GM12878 (cell line): ENCODE data around the gene SLC45A2. TPM values are rescaled to one million over a fixed set of nuclear protein-coding genes. Genes with fewer than 3 reads are reported as not detected.

ENCODE experiments used
- ATAC-seq: fragments of 200-7000 bp; cut with Tn5 transposase; 3 replicates; pipeline ENCODE4 v1.9.1; 2020; ENCODE audit warnings: mild to moderate bottlenecking, moderate library complexity
- BruUV-seq: library from RNA; stranded (reverse); fragments of 400-500 nt; replicated peaks from 2 replicates; lab custom pipeline; 2021; lab: Mats Ljungman, UMichigan
- CTCF ChIA-PET: fragments of 300-600 bp; sonication (Branson Sonifier 250); formaldehyde crosslinking; extraction: SDS; loops from one replicate; lab custom pipeline; 2021; ENCODE audit warnings: inconsistent platforms; lab: Yijun Ruan, JAX
- POLR2A ChIA-PET: fragments of 350-600 bp; formaldehyde crosslinking; extraction: SDS; loops from one replicate; lab custom pipeline; 2021; ENCODE audit warnings: inconsistent platforms; lab: Charles Lee
- RAD21 ChIA-PET: fragments of 300-600 bp; sonication (Branson Sonifier 250); formaldehyde crosslinking; loops from one replicate; lab custom pipeline; 2023; ENCODE audit warnings: antibody characterized with exemption; ENCODE audit not compliant: unreplicated experiment; lab: Charles Lee
- SMC1A ChIA-PET: fragments of 300-600 bp; sonication (Branson Sonifier 250); formaldehyde crosslinking; loops from one replicate; lab custom pipeline; 2023; ENCODE audit not compliant: unreplicated experiment, uncharacterized antibody; lab: Charles Lee
- DNase-seq: peaks from one replicate; pipeline ENCODE4 v3.0.0-alpha.2; 2011; ENCODE audit warnings: low read depth, low spot score
- FAIRE-seq: peaks from 3 replicates; lab custom pipeline; 2011; peaks lifted over from hg19 to GRCh38; lab: Jason Lieb, UNC
- H2AFZ ChIP-seq: 2 replicates; pipeline ENCODE4 v1.6.0; 2011; ENCODE audit warnings: low read depth, low read length, control low read depth; ENCODE audit not compliant: control insufficient read depth
- H3K27ac ChIP-seq: 2 replicates; pipeline ENCODE4 v1.5.1; 2011; ENCODE audit warnings: control low read depth; ENCODE audit not compliant: control insufficient read depth, insufficient read depth
- H3K27me3 ChIP-seq, 2 experiments: replicated peaks in 1 of 2; 2 replicates each; pipeline versions ENCODE4 v1.6.0 to v1.6.1; 2011; ENCODE audit warnings: low read length in 1 of 2; ENCODE audit not compliant: control insufficient read depth in 2 of 2, insufficient read depth in 2 of 2
- H3K36me3 ChIP-seq, 2 experiments: 2 replicates each; pipeline ENCODE4 v1.5.1; 2011; ENCODE audit warnings: low read length in 1 of 2; ENCODE audit not compliant: control insufficient read depth in 2 of 2, insufficient read depth in 2 of 2
- H3K4me1 ChIP-seq: 2 replicates; pipeline ENCODE4 v1.6.1; 2011; ENCODE audit warnings: mild to moderate bottlenecking, low read length, moderate library complexity, mixed read lengths; ENCODE audit not compliant: control insufficient read depth, insufficient read depth
- H3K4me2 ChIP-seq: 2 replicates; pipeline ENCODE4 v1.6.0; 2011; ENCODE audit warnings: control low read depth; ENCODE audit not compliant: control insufficient read depth, insufficient read depth
- H3K4me3 ChIP-seq: fragments of 200-600 bp; sonication (generic); 2 replicates; pipeline ENCODE4 v1.5.1; 2016
- H3K79me2 ChIP-seq: 2 replicates; pipeline ENCODE4 v1.6.0; 2011; ENCODE audit warnings: low read length; ENCODE audit not compliant: control insufficient read depth, insufficient read depth
- H3K9ac ChIP-seq: 2 replicates; pipeline ENCODE4 v1.8.0; 2011; ENCODE audit warnings: low read length, control low read depth, mixed read lengths; ENCODE audit not compliant: control insufficient read depth, insufficient read depth
- H3K9me3 ChIP-seq: replicated peaks from 3 replicates; pipeline ENCODE4 v1.5.1; 2011; ENCODE audit warnings: mild to moderate bottlenecking, low read length; ENCODE audit not compliant: control insufficient read depth, insufficient read depth
- H4K20me1 ChIP-seq: 2 replicates; pipeline ENCODE4 v1.6.0; 2011; ENCODE audit not compliant: control insufficient read depth, insufficient read depth
- BACH1 ChIP-seq: fragments of 450-650 bp; IDR thresholded peaks from 2 replicates; pipeline ENCODE4 v1.6.1; 2017; ENCODE audit warnings: mild to moderate bottlenecking, borderline replicate concordance
- CBX3 ChIP-seq: fragments of 200-600 bp; sonication (generic); IDR thresholded peaks from 2 replicates; pipeline ENCODE4 v1.6.1; 2016; ENCODE audit warnings: low read depth, borderline replicate concordance
- CHD4 ChIP-seq: fragments of 200-600 bp; sonication (generic); IDR thresholded peaks from 2 replicates; pipeline ENCODE4 v1.6.1; 2016; ENCODE audit warnings: mild to moderate bottlenecking
- FOXM1 ChIP-seq: IDR thresholded peaks from 2 replicates; pipeline ENCODE4 v1.6.1; 2012; ENCODE audit warnings: low read depth, mild to moderate bottlenecking, inconsistent platforms, low read length, moderate library complexity
- HDAC6 ChIP-seq: fragments of 200-600 bp; sonication (generic); IDR thresholded peaks from one replicate; pipeline ENCODE4 v1.8.0; 2017; ENCODE audit warnings: antibody characterized with exemption; ENCODE audit not compliant: unreplicated experiment
- IKZF1 ChIP-seq: fragments of 450-650 bp; conservative IDR thresholded peaks from 2 replicates; pipeline ENCODE4 v1.6.1; 2017; ENCODE audit warnings: antibody characterized with exemption, mild to moderate bottlenecking
- KAT2A ChIP-seq: conservative IDR thresholded peaks from 2 replicates; pipeline ENCODE4 v1.6.1; 2011; ENCODE audit warnings: low read depth, low read length; ENCODE audit not compliant: control insufficient read depth
- KLF5 ChIP-seq: fragments of 450-650 bp; IDR thresholded peaks from 2 replicates; pipeline ENCODE4 v1.6.1; 2014; ENCODE audit warnings: mild to moderate bottlenecking; ENCODE audit not compliant: partially characterized antibody
- LARP7 ChIP-seq: fragments of 450-650 bp; IDR thresholded peaks from 2 replicates; pipeline ENCODE4 v1.6.1; 2017; ENCODE audit warnings: mild to moderate bottlenecking
- MXI1 ChIP-seq: fragments of 150-350 bp; IDR thresholded peaks from 2 replicates; pipeline ENCODE4 v1.6.1; 2011; ENCODE audit warnings: low read depth, mild to moderate bottlenecking, inconsistent platforms, low read length, improper control_type of control experiment
- SMARCA5 ChIP-seq: fragments of 450-650 bp; IDR thresholded peaks from 2 replicates; pipeline ENCODE4 v1.6.1; 2017; ENCODE audit warnings: mild to moderate bottlenecking
- ZNF207 ChIP-seq: fragments of 450-650 bp; IDR thresholded peaks from 2 replicates; pipeline ENCODE4 v1.6.1; 2014; ENCODE audit warnings: antibody characterized with exemption, mild to moderate bottlenecking, borderline replicate concordance
- WGBS: methylation state at CpG from one replicate; pipeline ENCODE4 v1.1.6; 2016; ENCODE audit warnings: low lambda C conversion rate; ENCODE audit not compliant: insufficient replicate concordance, insufficient coverage; ENCODE audit errors: missing lambda C conversion rate; 5-methylcytosine and 5-hydroxymethylcytosine counted together
- in situ Hi-C: fragments of 300-500 bp; cut with MboI; formaldehyde crosslinking; loops from 9 replicates; pipeline ENCODE4 v1.14.3; 2018; ENCODE audit warnings: mixed read lengths
- intact Hi-C: fragments of 100-400 bp; cut with micrococcal nuclease; formaldehyde crosslinking; loops from one replicate; pipeline ENCODE4 v1.14.2; 2022; ENCODE audit not compliant: unreplicated experiment
- polyA plus RNA-seq, 11 experiments: library from polyadenylated mRNA; depleted of rRNA in 4 of 11; unstranded in 6 of 11; stranded (reverse) in 5 of 11; fragments of >200 nt; fragmentation: Nextera tagmentation in 4 of 11; fragmentation: Illumina TruSeq in 1 of 11; extraction: Ambion mirVana in 4 of 11; extraction: Trizol in 1 of 11; gene quantifications; 1 replicate in 1 of 11; 2 replicates in 10 of 11; pipeline versions ENCODE4 v1.2.1 to v1.2.3, GENCODE V29; 2011 to 2016; ENCODE audit warnings: inconsistent platforms in 2 of 11, missing spikeins in 2 of 11, low read depth in 1 of 11
- total RNA-seq, 4 experiments: library from RNA; depleted of rRNA in 3 of 4; stranded (reverse); fragments of >200 nt in 3 of 4; fragmentation: Illumina TruSeq in 1 of 4; extraction: Trizol in 1 of 4; gene quantifications; 2 replicates each; pipeline versions ENCODE4 v1.2.1 to v1.2.3, GENCODE V29; 2013 to 2021
- TF ChIP-seq, protein P1 (sequence below): fragments of 450-650 bp; IDR thresholded peaks from 2 replicates; pipeline ENCODE4 v1.6.1; 2017; ENCODE audit warnings: mild to moderate bottlenecking, moderate library complexity

SLC45A2 gene
- total and polyA plus RNA-seq, 10 of the 15 experiments (the other 5 are each of a cell fraction or from before 2014, with no cell fraction given) = 0.06 to 0.07 TPM; not detected in 8

DNA sequence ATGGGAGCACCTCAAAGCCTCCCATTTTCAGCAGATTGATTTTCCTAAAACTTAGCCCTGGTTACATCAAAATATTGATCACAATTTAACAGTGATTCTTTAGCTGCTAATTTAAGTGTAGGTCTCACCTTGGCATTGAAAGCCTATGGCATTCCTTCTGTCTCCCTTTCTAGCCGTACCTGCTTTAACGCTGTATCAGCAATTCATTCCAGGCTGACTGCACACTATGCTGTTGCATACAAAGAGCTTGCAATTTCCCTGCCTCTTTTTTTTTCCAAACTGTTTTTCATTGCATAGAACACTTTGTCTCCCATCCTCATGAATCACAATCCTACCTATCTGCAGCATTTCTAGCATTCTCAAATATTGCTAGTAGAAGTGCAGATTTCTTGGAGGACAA lies 32.3 kb upstream of the SLC45A2 start (continued):
- TF ChIP-seq KLF5 (no peak), MXI1 (no peak)

DNA sequence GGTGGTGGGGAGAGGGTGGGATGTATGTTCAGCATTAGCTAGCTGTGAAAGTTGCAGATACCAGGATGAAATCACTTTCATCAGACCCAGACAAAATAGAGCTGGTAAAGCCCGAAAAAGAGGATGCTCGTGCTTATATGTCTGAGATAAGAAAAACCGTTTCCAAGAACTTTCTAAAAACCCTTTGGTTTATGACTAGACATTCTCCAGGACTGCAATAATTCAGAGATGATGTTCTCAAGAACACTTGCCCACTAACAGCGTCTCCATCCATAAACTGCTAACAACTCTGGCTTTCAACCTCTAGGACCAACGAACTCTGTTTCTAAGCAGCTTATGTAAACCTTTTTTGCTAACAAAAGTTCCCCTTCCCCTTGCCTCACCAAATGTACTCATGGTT lies 31.7 kb upstream of the SLC45A2 start:
- in situ Hi-C loops = loop anchor here (25.0 kb wide), 1 partner anchor 896 kb away; the partner anchor contains the start of genes BRIX1 and RAD1
- 78% methylated on average over 5 of the region's 5 CpGs for WGBS

More for the DNA sequence above, 31.7 kb upstream of the SLC45A2 start:
- RAD21 ChIA-PET = no interaction called here
- no peak for DNase-seq
- SMC1A ChIA-PET = no interaction called here
- POLR2A ChIA-PET = interaction anchor here (0.6 kb wide), 1 partner anchor 19 kb away, joined by 6 read pairs; no protein-coding TSS in a partner anchor
- H3K9ac ChIP-seq = no peak overlapping the region
- no TSS peak for BruUV-seq
- H3K27me3 ChIP-seq = no peaks in the 10 kb centered on the region
- no peak for ATAC-seq
- H3K79me2 ChIP-seq = no peaks in the 10 kb centered on the region
- intact Hi-C loops = no loop called here
- H2AFZ ChIP-seq = no peak overlapping the region
- TF ChIP-seq KAT2A (no peak), SMARCA5 (no peak), CHD4 (no peak), KLF5 (no peak), CBX3 (no peak), HDAC6 (no peak), BACH1 (no peak), IKZF1 (no peak), LARP7 (no peak), FOXM1 (no peak), ZNF207 (no peak)
- TF ChIP-seq, protein P1, sequence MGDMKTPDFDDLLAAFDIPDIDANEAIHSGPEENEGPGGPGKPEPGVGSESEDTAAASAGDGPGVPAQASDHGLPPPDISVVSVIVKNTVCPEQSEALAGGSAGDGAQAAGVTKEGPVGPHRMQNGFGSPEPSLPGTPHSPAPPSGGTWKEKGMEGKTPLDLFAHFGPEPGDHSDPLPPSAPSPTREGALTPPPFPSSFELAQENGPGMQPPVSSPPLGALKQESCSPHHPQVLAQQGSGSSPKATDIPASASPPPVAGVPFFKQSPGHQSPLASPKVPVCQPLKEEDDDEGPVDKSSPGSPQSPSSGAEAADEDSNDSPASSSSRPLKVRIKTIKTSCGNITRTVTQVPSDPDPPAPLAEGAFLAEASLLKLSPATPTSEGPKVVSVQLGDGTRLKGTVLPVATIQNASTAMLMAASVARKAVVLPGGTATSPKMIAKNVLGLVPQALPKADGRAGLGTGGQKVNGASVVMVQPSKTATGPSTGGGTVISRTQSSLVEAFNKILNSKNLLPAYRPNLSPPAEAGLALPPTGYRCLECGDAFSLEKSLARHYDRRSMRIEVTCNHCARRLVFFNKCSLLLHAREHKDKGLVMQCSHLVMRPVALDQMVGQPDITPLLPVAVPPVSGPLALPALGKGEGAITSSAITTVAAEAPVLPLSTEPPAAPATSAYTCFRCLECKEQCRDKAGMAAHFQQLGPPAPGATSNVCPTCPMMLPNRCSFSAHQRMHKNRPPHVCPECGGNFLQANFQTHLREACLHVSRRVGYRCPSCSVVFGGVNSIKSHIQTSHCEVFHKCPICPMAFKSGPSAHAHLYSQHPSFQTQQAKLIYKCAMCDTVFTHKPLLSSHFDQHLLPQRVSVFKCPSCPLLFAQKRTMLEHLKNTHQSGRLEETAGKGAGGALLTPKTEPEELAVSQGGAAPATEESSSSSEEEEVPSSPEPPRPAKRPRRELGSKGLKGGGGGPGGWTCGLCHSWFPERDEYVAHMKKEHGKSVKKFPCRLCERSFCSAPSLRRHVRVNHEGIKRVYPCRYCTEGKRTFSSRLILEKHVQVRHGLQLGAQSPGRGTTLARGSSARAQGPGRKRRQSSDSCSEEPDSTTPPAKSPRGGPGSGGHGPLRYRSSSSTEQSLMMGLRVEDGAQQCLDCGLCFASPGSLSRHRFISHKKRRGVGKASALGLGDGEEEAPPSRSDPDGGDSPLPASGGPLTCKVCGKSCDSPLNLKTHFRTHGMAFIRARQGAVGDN = no peak
- FAIRE-seq = no peak
- CTCF ChIA-PET = interaction anchor here (1.4 to 2.6 kb wide), 2 partner anchors 19 to 20 kb away, joined by 5 to 6 read pairs; no protein-coding TSS in a partner anchor
- H3K4me1 ChIP-seq = no peaks in the 10 kb centered on the region
- no peaks in the 10 kb centered on the region for H3K36me3 ChIP-seq
- no peak overlapping the region for H3K27ac ChIP-seq
- no peak overlapping the region for H3K4me2 ChIP-seq
- H3K9me3 ChIP-seq = no peaks in the 10 kb centered on the region
- H3K4me3 ChIP-seq = no peak overlapping the region
- no peaks in the 10 kb centered on the region for H4K20me1 ChIP-seq
